A549 (cell line): ENCODE results near the gene KIAA1210. TPM values are rescaled to one million over a fixed set of nuclear protein-coding genes. Genes with fewer than 3 reads are reported as not detected.

Experiments used
- ATAC-seq, 2 experiments: fragments of 200-7000 bp in 1 of 2; fragments of >200 bp in 1 of 2; cut with Nextera tagmentation in 1 of 2; cut with Tn5 transposase in 1 of 2; 3 replicates each; pipeline versions ENCODE4 v1.8.0 to v1.9.1; 2018 to 2020; ENCODE audit warnings: mild to moderate bottlenecking in 1 of 2, moderate library complexity in 1 of 2
- CTCF ChIA-PET: fragments of 300-600 bp; sonication (Branson Sonifier 250); formaldehyde crosslinking; extraction: SDS; loops from one replicate; lab custom pipeline; 2021; ENCODE audit warnings: antibody characterized with exemption, inconsistent platforms; lab: Yijun Ruan, JAX
- POLR2A ChIA-PET: fragments of 350-600 bp; formaldehyde crosslinking; extraction: SDS; loops from one replicate; lab custom pipeline; 2021; ENCODE audit warnings: antibody characterized with exemption, inconsistent platforms; lab: Yijun Ruan, JAX
- DNase-seq, 2 experiments: peaks; one replicate each; pipeline versions ENCODE4 v3.0.0 to v3.0.0-alpha.2; 2011 to 2016; ENCODE audit warnings: low read depth in 1 of 2, low spot score in 1 of 2
- FAIRE-seq: peaks from 2 replicates; lab custom pipeline; 2011; peaks lifted over from hg19 to GRCh38; lab: Jason Lieb, UNC
- H3K27ac ChIP-seq, 2 experiments: fragments of >200 bp; sonication (Bioruptor Twin); formaldehyde crosslinking; 3 replicates each; pipeline ENCODE4 v1.5.1; 2016 to 2017
- H3K4me1 ChIP-seq: fragments of >200 bp; sonication (Bioruptor Twin); formaldehyde crosslinking; 3 replicates; pipeline ENCODE4 v1.6.1; 2016
- H3K4me2 ChIP-seq: fragments of >200 bp; sonication (Bioruptor Twin); formaldehyde crosslinking; 3 replicates; pipeline ENCODE4 v1.6.1; 2016
- H3K4me3 ChIP-seq: fragments of >200 bp; sonication (Bioruptor Twin); formaldehyde crosslinking; 3 replicates; pipeline ENCODE4 v1.5.1; 2016
- H3K9me3 ChIP-seq: fragments of >200 bp; sonication (Bioruptor Twin); formaldehyde crosslinking; 3 replicates; pipeline ENCODE4 v1.6.1; 2016
- ATOH8 ChIP-seq: fragments of 250-450 bp; sonication (Bioruptor Pico); IDR thresholded peaks from 2 replicates; pipeline ENCODE4 v1.5.0; 2020; ENCODE audit warnings: low read depth, mild to moderate bottlenecking, moderate library complexity
- BCL3 ChIP-seq: fragments of >200 bp; sonication (Bioruptor Twin); formaldehyde crosslinking; IDR thresholded peaks from 3 replicates; pipeline ENCODE4 v1.6.1; 2016
- BHLHE40 ChIP-seq: IDR thresholded peaks from 2 replicates; pipeline ENCODE4 v1.6.1; 2012; ENCODE audit warnings: low read depth, low read length, inconsistent platforms
- E2F6 ChIP-seq: IDR thresholded peaks from 2 replicates; pipeline ENCODE4 v1.6.1; 2012; ENCODE audit warnings: low read depth, borderline replicate concordance
- EHMT2 ChIP-seq: fragments of 200-600 bp; sonication (generic); IDR thresholded peaks from 2 replicates; pipeline ENCODE4 v1.6.1; 2016; ENCODE audit warnings: antibody characterized with exemption, low read depth, mild to moderate bottlenecking, moderate library complexity
- ESRRA ChIP-seq: fragments of 150-350 bp; IDR thresholded peaks from 2 replicates; pipeline ENCODE4 v1.6.1; 2014; ENCODE audit warnings: mild to moderate bottlenecking, low read length, borderline replicate concordance
- FOSL2 ChIP-seq, 2 experiments: fragments of 450-650 bp in 1 of 2; fragments of >200 bp in 1 of 2; sonication (Bioruptor Twin) in 1 of 2; formaldehyde crosslinking; IDR thresholded peaks; 2 replicates each; pipeline versions ENCODE4 v1.5.0 to v1.6.1; 2016 to 2020; ENCODE audit warnings: mild to moderate bottlenecking in 1 of 2, moderate library complexity in 1 of 2
- FOXS1 ChIP-seq: fragments of 250-450 bp; sonication (Bioruptor Pico); IDR thresholded peaks from 2 replicates; pipeline ENCODE4 v1.5.0; 2020; ENCODE audit warnings: mild to moderate bottlenecking, moderate library complexity
- HEYL ChIP-seq: fragments of 250-450 bp; sonication (Bioruptor Pico); IDR thresholded peaks from 2 replicates; pipeline ENCODE4 v1.8.0; 2021; ENCODE audit warnings: mild to moderate bottlenecking, moderate library complexity
- KDM5A ChIP-seq: fragments of 200-600 bp; sonication (generic); IDR thresholded peaks from 2 replicates; pipeline ENCODE4 v1.6.1; 2016; ENCODE audit warnings: antibody characterized with exemption, mild to moderate bottlenecking
- PHF8 ChIP-seq: fragments of 200-600 bp; sonication (generic); IDR thresholded peaks from 2 replicates; pipeline ENCODE4 v1.6.1; 2016; ENCODE audit warnings: low read depth, mild to moderate bottlenecking, antibody characterized with exemption, moderate library complexity, borderline replicate concordance
- POLR2A ChIP-seq: IDR thresholded peaks from 2 replicates; pipeline ENCODE4 v1.6.1; 2012; ENCODE audit warnings: mild to moderate bottlenecking, low read length
- POLR2AphosphoS2 ChIP-seq: conservative IDR thresholded peaks from 2 replicates; pipeline ENCODE4 v1.6.1; 2012; ENCODE audit warnings: low read length, improper control_type of control experiment, inconsistent platforms
- RAD21 ChIP-seq, 2 experiments: fragments of >200 bp in 1 of 2; sonication (Bioruptor Twin) in 1 of 2; formaldehyde crosslinking in 1 of 2; IDR thresholded peaks in 1 of 2; conservative IDR thresholded peaks in 1 of 2; 2 replicates in 1 of 2; 3 replicates in 1 of 2; pipeline ENCODE4 v1.6.1; 2012 to 2018; ENCODE audit warnings: inconsistent platforms in 1 of 2
- RARB ChIP-seq: fragments of 250-450 bp; sonication (Bioruptor Pico); IDR thresholded peaks from 2 replicates; pipeline ENCODE4 v1.8.0; 2021; ENCODE audit warnings: mild to moderate bottlenecking, moderate library complexity
- TFCP2L1 ChIP-seq: fragments of 250-450 bp; sonication (Bioruptor Pico); IDR thresholded peaks from 2 replicates; pipeline ENCODE4 v1.5.0; 2021; ENCODE audit warnings: mild to moderate bottlenecking
- TP53 ChIP-seq: fragments of 250-450 bp; sonication (Bioruptor Pico); IDR thresholded peaks from 2 replicates; pipeline ENCODE4 v1.5.0; 2021; ENCODE audit warnings: mild to moderate bottlenecking, moderate library complexity
- USF2 ChIP-seq: fragments of 450-650 bp; IDR thresholded peaks from 2 replicates; pipeline ENCODE4 v1.6.1; 2014; ENCODE audit warnings: antibody characterized with exemption
- ZC3H11A ChIP-seq: fragments of 450-650 bp; IDR thresholded peaks from 2 replicates; pipeline ENCODE4 v1.6.1; 2014; ENCODE audit warnings: antibody characterized with exemption, mild to moderate bottlenecking
- ZFP36 ChIP-seq: fragments of 450-650 bp; IDR thresholded peaks from 2 replicates; pipeline ENCODE4 v1.6.1; 2014; ENCODE audit warnings: borderline replicate concordance; ENCODE audit not compliant: partially characterized antibody
- ZNF302 ChIP-seq: fragments of 250-450 bp; sonication (Bioruptor Pico); IDR thresholded peaks from 2 replicates; pipeline ENCODE4 v1.9.0; 2021; ENCODE audit warnings: inconsistent platforms, mild to moderate bottlenecking, moderate library complexity
- WGBS: methylation state at CpG from one replicate; pipeline ENCODE4 v1.1.6; 2017; ENCODE audit errors: missing lambda C conversion rate; 5-methylcytosine and 5-hydroxymethylcytosine counted together
- polyA plus RNA-seq, 4 experiments: library from polyadenylated mRNA; depleted of rRNA in 3 of 4; stranded (reverse); fragments of >200 nt; fragmentation: RNase III in 1 of 4; extraction: RNeasy Plus Mini Kit Qiagen cat#74134 plus additional on column Dnase treatment in 1 of 4; gene quantifications; 2 replicates in 3 of 4; 3 replicates in 1 of 4; pipeline ENCODE4 v1.2.3, GENCODE V29; 2011 to 2017

KIAA1210 gene
- polyA plus RNA-seq, 2 of the 4 experiments (the other 2 are of a cell fraction), result 0.01 TPM; not detected in 1

- Histone ChIP-seq H3K4me3 (no peak overlapping the region), H3K4me2 (no peak overlapping the region), H3K27ac (no peak overlapping the region), H3K9me3 (no peaks in the 10 kb centered on the region), H3K4me1 (peaks cover 16% of the 10 kb centered on the region)
- ATAC-seq (no peak), DNase-seq (no peak), FAIRE-seq (peak; percentile 28)
- TF ChIP-seq RARB (CRISPR knock-in tag) (no peak), E2F6 (no peak), POLR2AphosphoS2 (no peak), ZFP36 (no peak), ATOH8 (no peak), FOSL2 (IDR thresholded peaks at IDR 0.05) (no peak), FOSL2 (CRISPR knock-in tag; IDR thresholded peaks at IDR 0.05) (no peak), HEYL (CRISPR knock-in tag) (no peak), TP53 (no peak), BHLHE40 (no peak), ZC3H11A (no peak), FOXS1 (CRISPR knock-in tag) (no peak)
- ChIA-PET POLR2A (no interaction called here), CTCF (no interaction called here)
- WGBS, result 71% methylated on average over 3 of the region's 3 CpGs
Measured at GRCh38 chrX:119158226-119158625, 30.6 kb upstream of the KIAA1210 start.

GRCh38 chrX:119156241-119156640 is 28.6 kb upstream of the KIAA1210 start:
- Histone ChIP-seq H3K4me3 (no peak overlapping the region), H3K4me2 (no peak overlapping the region), H3K27ac (peak overlapping the region in 1 of 2 experiments; percentile 15; a peak in 1 of 6 replicates), H3K9me3 (no peaks in the 10 kb centered on the region), H3K4me1 (peaks cover 16% of the 10 kb centered on the region)
- WGBS, result no CpG with 5 or more reads among the region's 1 CpG
- CTCF ChIA-PET, result no interaction called here
- DNase-seq (no peak), FAIRE-seq (no peak), ATAC-seq (no peak)
- TF ChIP-seq KDM5A (no peak), BHLHE40 (no peak), USF2 (no peak), POLR2A (no peak), TFCP2L1 (CRISPR knock-in tag) (no peak), ESRRA (no peak), BCL3 (no peak), RAD21 (conservative IDR thresholded peaks at IDR 0.05 in 1 of 2, IDR thresholded peaks at IDR 0.05 in 1 of 2) (no peak), FOSL2 (IDR thresholded peaks at IDR 0.05) (no peak), FOSL2 (CRISPR knock-in tag; IDR thresholded peaks at IDR 0.05) (no peak), ZNF302 (CRISPR knock-in tag) (no peak), EHMT2 (no peak), ZC3H11A (no peak), PHF8 (no peak)
- POLR2A ChIA-PET, result no interaction called here
